Pancreas (tissue), 10 donors: ENCODE data around the gene SSBP3. TPM values are rescaled to one million over a fixed set of nuclear protein-coding genes. Genes with fewer than 3 reads are reported as not detected.

Experiments
- ATAC-seq, 4 donors: fragments of 200-7000 bp; cut with Tn5 transposase; one replicate each; pipeline versions ENCODE4 v1.8.0 to v1.9.1; 2020; ENCODE audit warnings: mild to moderate bottlenecking in 4 of 4, moderate library complexity in 4 of 4
- DNase-seq, 6 donors: peaks; one replicate each; pipeline ENCODE4 v3.0.0-alpha.2; 2020
- FAIRE-seq: peaks from 2 replicates; lab custom pipeline; 2012; peaks lifted over from hg19 to GRCh38; lab: Jason Lieb, UNC
- H3K27ac ChIP-seq, 4 donors: fragments of 200-600 bp; sonication (generic); 1 replicate in 3 of 4; 2 replicates in 1 of 4; pipeline versions ENCODE4 v1.5.0 to v1.8.0; 2020
- H3K27me3 ChIP-seq, 4 donors: fragments of 200-600 bp; one replicate each; pipeline ENCODE4 v1.8.0; 2021
- H3K36me3 ChIP-seq, 3 donors: fragments of 200-600 bp; sonication (generic) in 1 of 3; one replicate each; pipeline versions ENCODE4 v1.5.0 to v1.8.0; 2020 to 2021
- H3K4me1 ChIP-seq, 3 donors: fragments of 200-600 bp; one replicate each; pipeline ENCODE4 v1.8.0; 2021
- H3K4me3 ChIP-seq, 4 donors: fragments of 200-600 bp; sonication (generic) in 2 of 4; one replicate each; pipeline versions ENCODE4 v1.5.0 to v1.8.0; 2020 to 2021
- H3K9me3 ChIP-seq, 4 donors: fragments of 200-600 bp; one replicate each; pipeline ENCODE4 v1.8.0; 2021
- WGBS, 2 donors: extraction: QIAGEN DNeasy Blood & Tissue Kit; methylation state at CpG; one replicate each; pipeline ENCODE4 v1.1.7; 2013; 5-methylcytosine and 5-hydroxymethylcytosine counted together
- intact Hi-C, 3 donors: fragments of 100-400 bp; cut with DNase I; formaldehyde crosslinking; loops; one replicate each; pipeline versions ENCODE4 v1.11.1 to v1.14.2; 2022
- polyA plus RNA-seq, 2 donors: library from polyadenylated mRNA; stranded (reverse); fragments of 200-250 nt; gene quantifications; one replicate each; pipeline ENCODE4 v1.2.3, GENCODE V29; 2013
- total RNA-seq, 6 donors: library from RNA; stranded (reverse); fragmentation: NEBNext Ultra II Directional in 4 of 6; extraction: Animal tissue kit (Norgen Biotek cat#: 25700) in 4 of 6; gene quantifications; one replicate each; pipeline versions ENCODE4 v1.2.1 to v1.2.4, GENCODE V29; 2021 to 2023
- TF ChIP-seq, protein P1 (sequence below), 4 donors: fragments of 200-600 bp; sonication (generic) in 3 of 4; IDR thresholded peaks; one replicate each; pipeline versions ENCODE4 v1.5.0 to v1.8.0; 2021; ENCODE audit warnings: antibody characterized with exemption in 4 of 4
- donor health status: healthy with polysubstance abuse.
- donor health status: DM: no; HTN: no; CAD: no; lungs with moderate emphysema.
- donor health status: DM: no; HTN: no; CAD: no.
- donor health status: control.
- donor health status: control.
- donor health status: Bipolar disorder and iron deficiency.
- donor health status: DM: yes; HTN: yes; CAD: no.
- donor health status: DM: no; HTN: no; CAD: no.
- donor health status: DM: no; HTN: no; CAD: no.
- donor health status: DM: yes; HTN: yes; CAD: no.

The SSBP3 gene
- total and polyA plus RNA-seq, 8 donors: 16.4 to 31.0 (median 22.9) TPM

DNA sequence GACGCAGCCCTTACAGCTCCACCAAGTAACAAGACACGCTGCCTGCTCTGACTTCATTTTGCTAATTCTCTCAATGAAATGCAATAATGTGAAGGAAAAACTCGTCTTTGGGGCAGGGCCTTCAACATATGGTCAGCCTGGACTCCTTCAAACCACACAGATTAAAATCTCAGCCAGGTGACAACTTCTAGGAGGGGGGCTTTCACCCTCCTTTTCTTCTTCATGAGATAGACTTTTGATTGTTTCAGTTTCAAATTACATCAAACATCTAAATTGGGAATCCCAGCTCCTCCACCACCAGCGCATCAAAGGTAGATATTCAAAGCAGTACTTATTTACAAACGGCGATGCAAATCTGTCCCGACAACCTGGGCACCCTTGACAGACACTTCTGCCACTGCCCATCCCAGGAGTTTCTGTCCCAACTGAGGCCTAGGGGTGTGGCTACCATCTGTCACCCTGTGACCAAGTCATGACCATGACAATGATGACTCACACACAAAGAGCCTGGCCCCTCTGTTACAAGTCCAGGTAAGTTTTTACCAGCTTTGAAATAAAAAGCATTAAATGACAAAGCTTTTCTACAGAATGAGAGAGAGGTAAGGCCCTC is 29.7 kb downstream of the SSBP3 start:
- Histone ChIP-seq H3K9me3 (no peaks in the 10 kb centered on the region), H3K4me3 (no peak overlapping the region), H3K27me3 (no peaks in the 10 kb centered on the region), H3K4me1 (peaks cover 12 to 29% (median 26%) of the 10 kb centered on the region in 3 donors), H3K36me3 (no peaks in the 10 kb centered on the region), H3K27ac (peak overlapping the region in 3 of 4 donors; percentile 12 to 62 (median 61))
- 92 to 96% methylated on average over 7 of the region's 7 CpGs for WGBS, 2 donors
- intact Hi-C loops: loop anchor here in 1 of 3 donors (10.0 kb wide), 1 partner anchor 162 kb away; no protein-coding TSS in a partner anchor
- DNase-seq (no peak), FAIRE-seq (no peak), ATAC-seq (peak in 3 of 4 donors; percentile 45 to 55 (median 50))
- TF ChIP-seq, protein P1, sequence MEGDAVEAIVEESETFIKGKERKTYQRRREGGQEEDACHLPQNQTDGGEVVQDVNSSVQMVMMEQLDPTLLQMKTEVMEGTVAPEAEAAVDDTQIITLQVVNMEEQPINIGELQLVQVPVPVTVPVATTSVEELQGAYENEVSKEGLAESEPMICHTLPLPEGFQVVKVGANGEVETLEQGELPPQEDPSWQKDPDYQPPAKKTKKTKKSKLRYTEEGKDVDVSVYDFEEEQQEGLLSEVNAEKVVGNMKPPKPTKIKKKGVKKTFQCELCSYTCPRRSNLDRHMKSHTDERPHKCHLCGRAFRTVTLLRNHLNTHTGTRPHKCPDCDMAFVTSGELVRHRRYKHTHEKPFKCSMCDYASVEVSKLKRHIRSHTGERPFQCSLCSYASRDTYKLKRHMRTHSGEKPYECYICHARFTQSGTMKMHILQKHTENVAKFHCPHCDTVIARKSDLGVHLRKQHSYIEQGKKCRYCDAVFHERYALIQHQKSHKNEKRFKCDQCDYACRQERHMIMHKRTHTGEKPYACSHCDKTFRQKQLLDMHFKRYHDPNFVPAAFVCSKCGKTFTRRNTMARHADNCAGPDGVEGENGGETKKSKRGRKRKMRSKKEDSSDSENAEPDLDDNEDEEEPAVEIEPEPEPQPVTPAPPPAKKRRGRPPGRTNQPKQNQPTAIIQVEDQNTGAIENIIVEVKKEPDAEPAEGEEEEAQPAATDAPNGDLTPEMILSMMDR (IDR thresholded peaks at IDR 0.05): no peak

DNA sequence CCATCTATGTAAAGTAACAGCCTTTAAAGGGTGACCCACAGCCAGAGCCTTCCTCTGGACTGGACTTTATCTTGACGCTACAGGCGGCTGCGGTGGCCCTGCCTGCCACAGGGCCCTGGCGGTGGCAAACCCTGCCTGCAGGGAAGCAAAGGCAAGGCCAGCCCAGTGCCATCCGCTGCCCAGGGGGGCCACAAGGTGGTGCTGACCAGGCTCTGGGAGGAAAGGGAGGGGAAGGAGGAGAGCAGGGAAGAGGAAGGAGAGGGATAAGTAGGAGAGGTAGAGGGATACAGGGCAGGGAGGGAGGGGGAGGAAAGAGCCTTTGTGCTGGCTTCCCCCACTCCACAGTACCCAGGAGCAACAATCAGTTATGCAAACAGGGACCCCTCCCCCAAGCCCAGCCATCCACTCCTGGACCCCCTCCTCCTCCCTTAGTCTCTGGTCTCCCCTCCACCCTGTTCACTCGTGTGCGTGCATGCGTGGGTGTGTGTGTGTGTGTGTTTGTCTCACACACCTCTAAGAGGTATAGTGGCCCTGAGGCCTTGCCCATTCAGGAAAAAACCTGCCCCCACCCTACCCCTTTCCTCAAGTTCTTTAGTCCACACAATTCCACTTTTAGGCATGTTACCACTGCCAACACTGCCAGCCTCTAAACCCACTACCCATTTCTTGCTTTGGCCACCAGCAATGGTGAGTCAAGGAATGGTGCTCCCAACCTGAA is 30.3 kb downstream of the SSBP3 start:
- FAIRE-seq: no peak
- no peak for ATAC-seq
- DNase-seq: no peak
- TF ChIP-seq, protein P1 (IDR thresholded peaks at IDR 0.05): no peak
- no peak overlapping the region for H3K4me3 ChIP-seq
- no peaks in the 10 kb centered on the region for H3K27me3 ChIP-seq
- WGBS, 2 donors: 73 to 75% methylated on average over 8 of the region's 8 CpGs
- no peaks in the 10 kb centered on the region for H3K9me3 ChIP-seq
- H3K27ac ChIP-seq: no peak overlapping the region
- peaks cover 19 to 36% (median 30%) of the 10 kb centered on the region in 3 donors for H3K4me1 ChIP-seq
- intact Hi-C loops: loop anchor here in 1 of 3 donors (10.0 kb wide), 1 partner anchor 161 kb away; no protein-coding TSS in a partner anchor
- H3K36me3 ChIP-seq: no peaks in the 10 kb centered on the region

DNA sequence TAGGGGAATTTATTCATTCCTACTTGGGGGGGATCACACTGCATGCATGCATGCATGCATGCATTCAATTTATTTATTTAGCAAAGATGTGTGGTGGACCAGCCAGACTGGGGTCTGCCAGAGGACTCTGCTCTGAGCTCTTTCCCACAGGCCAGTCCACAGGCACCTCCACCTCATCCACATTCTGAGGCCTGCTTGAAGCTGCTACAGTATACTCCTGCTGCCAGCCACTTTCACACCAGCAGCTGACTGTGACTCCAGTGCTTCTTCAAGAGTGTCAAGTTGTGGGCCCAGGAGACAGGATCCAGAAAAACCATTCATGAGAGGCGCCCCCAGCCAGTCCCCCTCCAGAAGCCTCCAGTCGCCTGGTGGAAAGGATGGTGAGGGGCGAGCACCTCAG is 30.9 kb downstream of the SSBP3 start:
- Histone ChIP-seq H3K27ac (no peak overlapping the region), H3K9me3 (no peaks in the 10 kb centered on the region), H3K4me1 (peaks cover 25 to 38% (median 34%) of the 10 kb centered on the region in 3 donors), H3K4me3 (no peak overlapping the region), H3K36me3 (no peaks in the 10 kb centered on the region), H3K27me3 (no peaks in the 10 kb centered on the region)
- FAIRE-seq (no peak), DNase-seq (no peak), ATAC-seq (no peak)
- 98 to 100% methylated on average over 3 of the region's 3 CpGs for WGBS, 2 donors
- TF ChIP-seq, protein P1 (IDR thresholded peaks at IDR 0.05): no peak
- intact Hi-C loops: loop anchor here in 1 of 3 donors (10.0 kb wide), 1 partner anchor 160 kb away; no protein-coding TSS in a partner anchor

DNA sequence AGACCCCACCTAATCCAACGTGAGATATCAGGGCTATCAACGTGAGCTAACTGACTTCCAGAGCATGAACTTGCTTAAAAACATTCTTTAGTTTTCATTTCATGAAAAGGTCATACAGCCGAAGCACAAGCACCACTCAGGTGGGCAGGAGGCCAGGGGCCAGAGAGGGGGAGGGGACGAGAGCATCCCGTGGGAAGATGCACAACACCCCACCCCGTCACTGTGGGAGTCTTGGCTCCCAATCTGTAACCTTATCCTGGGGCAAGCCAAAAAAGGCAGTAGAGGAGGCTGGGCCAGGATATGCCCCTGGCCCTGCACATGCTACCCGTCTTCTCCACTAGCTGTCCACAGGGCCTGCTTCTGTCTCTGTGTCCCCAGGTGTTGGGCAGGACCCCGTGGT is 31.4 kb downstream of the SSBP3 start:
- ATAC-seq: no peak
- TF ChIP-seq, protein P1 (IDR thresholded peaks at IDR 0.05): no peak
- Histone ChIP-seq H3K27ac (no peak overlapping the region), H3K4me3 (no peak overlapping the region), H3K36me3 (no peaks in the 10 kb centered on the region), H3K27me3 (no peaks in the 10 kb centered on the region), H3K4me1 (peaks cover 26 to 38% (median 34%) of the 10 kb centered on the region in 3 donors), H3K9me3 (no peaks in the 10 kb centered on the region)
- FAIRE-seq: no peak
- 61 to 74% methylated on average over 8 of the region's 8 CpGs for WGBS, 2 donors
- intact Hi-C loops: loop anchor here in 1 of 3 donors (10.0 kb wide), 1 partner anchor 160 kb away; no protein-coding TSS in a partner anchor
- no peak for DNase-seq
